HG03565 (cell line): ENCODE measurements around the gene SORCS2.

Experiments used
- ATAC-seq: cut with Tn5 transposase; IDR thresholded peaks from one replicate; pipeline ENCODE4 v1.9.1; 2021; ENCODE audit warnings: mild to moderate bottlenecking, moderate library complexity; ENCODE audit not compliant: unreplicated experiment

SORCS2 gene

GRCh38 chr4:7366180-7366945 lies 174.0 kb downstream of the SORCS2 start:
- no peak for ATAC-seq

GRCh38 chr4:7366954-7367353 lies 174.6 kb downstream of the SORCS2 start:
- ATAC-seq, result no peak

GRCh38 chr4:7367406-7367805 lies 175.1 kb downstream of the SORCS2 start:
- no peak for ATAC-seq

GRCh38 chr4:7367864-7368277 lies 175.5 kb downstream of the SORCS2 start:
- ATAC-seq, result no peak

GRCh38 chr4:7368296-7368695 lies 176.0 kb downstream of the SORCS2 start:
- ATAC-seq, result no peak

- no peak for ATAC-seq
Measured at GRCh38 chr4:7369511-7369910, 177.2 kb downstream of the SORCS2 start.

GRCh38 chr4:7370038-7370437 lies 177.7 kb downstream of the SORCS2 start:
- ATAC-seq, result no peak

GRCh38 chr4:7371210-7371941 lies 179.0 kb downstream of the SORCS2 start:
- ATAC-seq, result no peak

GRCh38 chr4:7372673-7373072 lies 180.3 kb downstream of the SORCS2 start:
- no peak for ATAC-seq

GRCh38 chr4:7374571-7374970 lies 182.2 kb downstream of the SORCS2 start:
- ATAC-seq, result no peak

- ATAC-seq, result no peak
Measured at GRCh38 chr4:7375427-7375826, 183.1 kb downstream of the SORCS2 start.

GRCh38 chr4:7377223-7377865 lies 185.0 kb downstream of the SORCS2 start:
- no peak for ATAC-seq

- no peak for ATAC-seq
Measured at GRCh38 chr4:7379186-7379585, 186.8 kb downstream of the SORCS2 start.

- no peak for ATAC-seq
Measured at GRCh38 chr4:7379719-7380118, 187.4 kb downstream of the SORCS2 start.

GRCh38 chr4:7381221-7381889 lies 189.0 kb downstream of the SORCS2 start:
- no peak for ATAC-seq

GRCh38 chr4:7381890-7382633 lies 189.7 kb downstream of the SORCS2 start:
- no peak for ATAC-seq

GRCh38 chr4:7382634-7383014 lies 190.3 kb downstream of the SORCS2 start:
- ATAC-seq, result no peak

GRCh38 chr4:7383266-7383665 lies 190.9 kb downstream of the SORCS2 start:
- no peak for ATAC-seq

- ATAC-seq, result no peak
Measured at GRCh38 chr4:7384003-7384928, 191.9 kb downstream of the SORCS2 start.
